ENCODE data around the gene SNX3. TPM values are rescaled to one million over a fixed set of nuclear protein-coding genes. Genes with fewer than 3 reads are reported as not detected.

Gene SNX3
- total RNA-seq, 1 experiment from 2014 or later = 80.7 TPM

DNA sequence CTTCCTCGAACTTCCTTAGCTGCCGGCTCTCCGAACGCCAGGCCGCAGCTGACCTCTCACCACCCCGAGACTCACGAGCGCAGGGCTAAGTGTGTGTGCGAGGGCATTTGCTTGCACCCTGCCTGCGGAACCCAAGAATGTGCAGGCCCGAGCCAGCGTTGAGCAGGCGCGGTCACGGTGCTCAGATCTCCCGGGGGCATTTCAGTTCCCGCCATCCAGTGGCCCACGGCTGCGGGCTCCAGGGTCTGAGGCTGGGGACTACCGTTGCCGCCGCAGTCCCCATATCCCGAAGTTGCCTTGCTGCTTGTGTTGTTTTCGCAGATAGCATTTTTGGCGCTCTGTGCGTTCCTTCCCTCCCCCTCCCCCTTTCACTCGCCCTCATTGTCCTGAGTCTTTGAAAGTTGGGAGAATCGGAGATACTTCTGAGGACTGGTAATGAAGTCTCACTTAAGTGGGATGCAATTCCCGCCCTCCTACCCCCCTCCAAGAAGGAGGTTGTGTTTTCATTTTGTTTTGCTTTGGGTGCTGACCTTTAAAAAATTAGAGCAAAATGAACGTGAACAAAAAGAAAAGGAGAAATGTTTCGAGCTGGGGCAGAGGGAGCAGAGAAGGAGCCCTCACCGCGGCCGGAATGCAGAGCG, 93.3 kb downstream of the SNX3 start:
- WGBS (ENCODE audit: extremely low coverage, insufficient read length, low lambda C conversion rate) = no CpG with 5 or more reads among the region's 35 CpGs
- Histone ChIP-seq H3K9me3 (ENCODE audit: control insufficient read depth, low read depth, low read length) (no peaks in the 10 kb centered on the region), H3K79me2 (ENCODE audit: insufficient read depth, low read length) (no peaks in the 10 kb centered on the region), H2BK5ac (ENCODE audit: insufficient read length, low read length) (no peak overlapping the region), H3T11ph (ENCODE audit: low read length) (no peak overlapping the region), H2BK12ac (ENCODE audit: insufficient read length, low read depth, low read length) (no peak overlapping the region), H2AK5ac (ENCODE audit: insufficient read length, low read length) (no peak overlapping the region), H3K23ac (ENCODE audit: insufficient read length, low read depth, low read length) (no peak overlapping the region), H3K4me1 (ENCODE audit: insufficient read depth, low read length) (no peaks in the 10 kb centered on the region; the same call in 1 of the 2 replicates), H3K27me3 (ENCODE audit: insufficient read depth, low read length) (peaks cover 100% of the 10 kb centered on the region), H4K5ac (ENCODE audit: insufficient read length, low read depth, low read length) (no peak overlapping the region), H3K9ac (ENCODE audit: extremely low read depth, insufficient read length, low read length) (no peak overlapping the region), H3K18ac (ENCODE audit: insufficient read length, low read depth, low read length) (no peak overlapping the region), H3K4me2 (ENCODE audit: insufficient read depth, insufficient read length, low read length) (peak overlapping the region; percentile 74), H4K8ac (replicated peaks; ENCODE audit: insufficient read length, low read depth, low read length) (no peak overlapping the region), H2AFZ (ENCODE audit: low read length) (no peak overlapping the region), H3K4ac (ENCODE audit: low read depth, low read length) (no peak overlapping the region), H2BK120ac (ENCODE audit: low read depth, low read length, poor library complexity, severe bottlenecking) (no peak overlapping the region), H4K91ac (ENCODE audit: insufficient read length, low read depth, low read length) (no peak overlapping the region), H3K27ac (ENCODE audit: insufficient read length, low read depth, low read length) (no peak overlapping the region), H3K56ac (ENCODE audit: insufficient read length, low read depth, low read length) (no peak overlapping the region), H2BK15ac (ENCODE audit: low read depth, low read length) (no peak overlapping the region), H3K23me2 (ENCODE audit: insufficient read length, low read depth, low read length, poor library complexity, severe bottlenecking) (peaks cover 4% of the 10 kb centered on the region), H3K14ac (ENCODE audit: insufficient read depth, low read length) (no peak overlapping the region; the same call in 1 of the 2 replicates), H2BK20ac (ENCODE audit: low read depth, low read length, poor library complexity, severe bottlenecking) (no peak overlapping the region), H4K20me1 (ENCODE audit: control insufficient read depth, insufficient read depth, insufficient read length) (no peaks in the 10 kb centered on the region), H3K79me1 (ENCODE audit: insufficient read depth, low read depth, low read length, poor library complexity, severe bottlenecking) (no peaks in the 10 kb centered on the region)
- Mint-ChIP-seq H3K36me3 (ENCODE audit: insufficient read depth in 1 of 3, low read depth in 3 of 3) (no peaks in the 10 kb centered on the region), H3K4me1 (peaks cover 43 to 70% of the 10 kb centered on the region in 2 experiments), H3K9me3 (peaks cover 0 to 7% of the 10 kb centered on the region in 2 experiments; a peak in 2 of 5 replicates), H3K27ac (no peak overlapping the region), H3K27me3 (ENCODE audit: low read depth) (peaks cover 100% of the 10 kb centered on the region), H3K4me3 (peak overlapping the region; percentile 39 to 75)
- DNase-seq = peak; percentile 74
- no peak for TF ChIP-seq CTCF (conservative IDR thresholded peaks at IDR 0.05)

Data from H9 (cell line).